NCI-H1694 treated with DMSO at 0.1 percent for 48 hours (cell line): ENCODE results near the gene KRT26.
A peak's percentile ranks its signal among the peaks of the same experiment; 100 is the strongest.
"Not testable (repeated sequence)": the region's sequence is repeated elsewhere in the genome, so short reads cannot be mapped to it uniquely, and the experiment has no call there.

Experiments
- DNase-seq: peaks from one replicate; lab custom pipeline; 2025; lab: John Stamatoyannopoulos, UW

The KRT26 gene

GRCh38 chr17:40794466-40794865 lies 22.5 kb upstream of the KRT26 start:
- DNase-seq, result no peak

GRCh38 chr17:40793832-40794231 lies 21.8 kb upstream of the KRT26 start:
- no peak for DNase-seq

- DNase-seq, result peak; percentile 3
These were observed 19.9 kb upstream of the KRT26 start for GRCh38 chr17:40791787-40792436.

- no peak for DNase-seq
These were observed 19.1 kb upstream of the KRT26 start for GRCh38 chr17:40791111-40791510.

- no peak for DNase-seq
These were observed 10.4 kb upstream of the KRT26 start, which contains the start of gene KRT27 for GRCh38 chr17:40782450-40782849. TSS of gene KRT27 (minus strand) at chr17:40782550. CDS start at chr17:40782493, 57 bp downstream.

GRCh38 chr17:40779181-40779909 lies 7.3 kb upstream of the KRT26 start:
- no peak for DNase-seq

GRCh38 chr17:40778461-40778860 lies 6.5 kb upstream of the KRT26 start:
- no peak for DNase-seq

- no peak for DNase-seq
These were observed 6.0 kb upstream of the KRT26 start for GRCh38 chr17:40777971-40778370.

GRCh38 chr17:40777459-40777858 lies 5.5 kb upstream of the KRT26 start:
- DNase-seq, result no peak

- no peak for DNase-seq
These were observed 3.9 kb upstream of the KRT26 start for GRCh38 chr17:40775945-40776344.

- DNase-seq, result no peak
These were observed 6.3 kb downstream of the KRT26 start for GRCh38 chr17:40765657-40766056.

GRCh38 chr17:40763752-40764151 lies 8.2 kb downstream of the KRT26 start:
- no peak for DNase-seq

- DNase-seq, result no peak
These were observed 11.6 kb downstream of the KRT26 start for GRCh38 chr17:40760105-40761016.

GRCh38 chr17:40755231-40755630 lies 16.8 kb downstream of the KRT26 start, which contains the start of gene KRT25:
TSS of gene KRT25 (minus strand) at chr17:40755331. CDS start at chr17:40755271, 60 bp downstream.
- DNase-seq, result no peak

- no peak for DNase-seq
These were observed 18.2 kb downstream of the KRT26 start for GRCh38 chr17:40753804-40754203.

GRCh38 chr17:40751065-40751464 lies 20.9 kb downstream of the KRT26 start:
- DNase-seq, result no peak

- DNase-seq, result no peak
These were observed 21.6 kb downstream of the KRT26 start for GRCh38 chr17:40750391-40750790.

GRCh38 chr17:40748666-40749065 lies 23.3 kb downstream of the KRT26 start:
- DNase-seq, result not testable (repeated sequence)

- DNase-seq, result no peak
These were observed 33.4 kb downstream of the KRT26 start for GRCh38 chr17:40738553-40738952.

- DNase-seq, result no peak
These were observed 37.0 kb downstream of the KRT26 start for GRCh38 chr17:40735016-40735415.

- no peak for DNase-seq
These were observed 38.0 kb downstream of the KRT26 start for GRCh38 chr17:40734018-40734417.

- no peak for DNase-seq
These were observed 41.0 kb downstream of the KRT26 start for GRCh38 chr17:40730970-40731369.
